Nephron progenitor cell (in vitro differentiated cells): ENCODE measurements around the gene COA3.

Source experiments
- DNase-seq: peaks from one replicate; pipeline ENCODE4 v3.0.0; 2021
- H3K27ac Mint-ChIP-seq: 2 replicates; pipeline ENCODE4 v1.8.0; 2021; ENCODE audit warnings: mild to moderate bottlenecking, moderate library complexity, mixed read lengths
- H3K27me3 Mint-ChIP-seq: 2 replicates; pipeline ENCODE4 v1.8.0; 2021; ENCODE audit warnings: mild to moderate bottlenecking, low read depth, mixed read lengths; ENCODE audit not compliant: poor library complexity
- H3K36me3 Mint-ChIP-seq: 2 replicates; pipeline ENCODE4 v1.8.0; 2021; ENCODE audit warnings: low read depth, mixed read lengths
- H3K4me1 Mint-ChIP-seq: 2 replicates; pipeline ENCODE4 v1.8.0; 2021; ENCODE audit warnings: mixed read lengths
- H3K4me3 Mint-ChIP-seq: 2 replicates; pipeline ENCODE4 v1.8.0; 2021; ENCODE audit warnings: mild to moderate bottlenecking, moderate library complexity, mixed read lengths
- H3K9me3 Mint-ChIP-seq: 2 replicates; pipeline ENCODE4 v1.8.0; 2021; ENCODE audit warnings: mild to moderate bottlenecking, moderate library complexity, mixed read lengths
- TF ChIP-seq, protein P1 (sequence below): fragments of 200-600 bp; sonication (generic); IDR thresholded peaks from 2 replicates; pipeline ENCODE4 v1.5.0; 2021; ENCODE audit warnings: antibody characterized with exemption

COA3 gene

GRCh38 chr17:42754782-42755181 lies 43.7 kb downstream of the COA3 start:
- Mint-ChIP-seq H3K27ac (no peak overlapping the region), H3K9me3 (no peaks in the 10 kb centered on the region), H3K36me3 (no peaks in the 10 kb centered on the region), H3K4me1 (peaks cover 27% of the 10 kb centered on the region), H3K4me3 (no peak overlapping the region), H3K27me3 (peaks cover 66% of the 10 kb centered on the region)
- TF ChIP-seq, protein P1, sequence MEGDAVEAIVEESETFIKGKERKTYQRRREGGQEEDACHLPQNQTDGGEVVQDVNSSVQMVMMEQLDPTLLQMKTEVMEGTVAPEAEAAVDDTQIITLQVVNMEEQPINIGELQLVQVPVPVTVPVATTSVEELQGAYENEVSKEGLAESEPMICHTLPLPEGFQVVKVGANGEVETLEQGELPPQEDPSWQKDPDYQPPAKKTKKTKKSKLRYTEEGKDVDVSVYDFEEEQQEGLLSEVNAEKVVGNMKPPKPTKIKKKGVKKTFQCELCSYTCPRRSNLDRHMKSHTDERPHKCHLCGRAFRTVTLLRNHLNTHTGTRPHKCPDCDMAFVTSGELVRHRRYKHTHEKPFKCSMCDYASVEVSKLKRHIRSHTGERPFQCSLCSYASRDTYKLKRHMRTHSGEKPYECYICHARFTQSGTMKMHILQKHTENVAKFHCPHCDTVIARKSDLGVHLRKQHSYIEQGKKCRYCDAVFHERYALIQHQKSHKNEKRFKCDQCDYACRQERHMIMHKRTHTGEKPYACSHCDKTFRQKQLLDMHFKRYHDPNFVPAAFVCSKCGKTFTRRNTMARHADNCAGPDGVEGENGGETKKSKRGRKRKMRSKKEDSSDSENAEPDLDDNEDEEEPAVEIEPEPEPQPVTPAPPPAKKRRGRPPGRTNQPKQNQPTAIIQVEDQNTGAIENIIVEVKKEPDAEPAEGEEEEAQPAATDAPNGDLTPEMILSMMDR = no peak
- no peak for DNase-seq

GRCh38 chr17:42751628-42752027 lies 46.9 kb downstream of the COA3 start:
- Mint-ChIP-seq H3K4me1 (peaks cover 47% of the 10 kb centered on the region), H3K27ac (no peak overlapping the region), H3K27me3 (peaks cover 42% of the 10 kb centered on the region), H3K36me3 (no peaks in the 10 kb centered on the region), H3K9me3 (no peaks in the 10 kb centered on the region), H3K4me3 (no peak overlapping the region)
- no peak for DNase-seq
- TF ChIP-seq, protein P1 = no peak

DNA sequence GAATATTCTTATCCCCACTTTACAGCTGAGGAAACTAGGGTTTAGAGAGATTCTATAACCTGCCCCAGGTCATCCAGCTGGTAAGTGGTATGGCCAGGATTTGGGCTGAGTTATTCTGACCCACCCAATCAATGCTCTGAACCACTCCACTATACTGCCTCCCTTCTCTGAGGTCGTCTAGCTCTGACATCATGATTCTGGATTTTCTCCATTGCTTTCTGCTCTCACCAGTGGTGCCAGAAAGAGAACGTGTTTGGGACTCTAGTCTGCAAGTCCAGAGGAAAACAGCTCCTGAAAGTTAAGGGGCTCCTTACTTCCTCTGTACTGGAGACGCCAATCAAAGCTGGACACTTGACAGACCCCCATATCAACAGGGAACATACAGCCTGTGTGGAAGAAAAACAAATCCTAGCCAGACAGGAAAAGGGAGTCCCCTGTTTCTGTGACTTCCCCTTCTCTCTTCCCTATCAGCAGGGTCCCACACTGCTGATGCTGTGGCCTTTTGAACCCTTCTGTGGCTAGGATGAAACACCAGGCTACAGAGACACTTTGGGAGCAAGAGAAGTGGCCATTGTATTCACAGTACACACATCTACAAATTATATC lies 47.7 kb downstream of the COA3 start:
- TF ChIP-seq, protein P1 = no peak
- no peaks in the 10 kb centered on the region for H3K9me3 Mint-ChIP-seq
- peak overlapping the region; percentile 74 for H3K27ac Mint-ChIP-seq
- peaks cover 47% of the 10 kb centered on the region for H3K4me1 Mint-ChIP-seq
- H3K4me3 Mint-ChIP-seq = no peak overlapping the region
- no peak for DNase-seq
- H3K36me3 Mint-ChIP-seq = no peaks in the 10 kb centered on the region
- peaks cover 45% of the 10 kb centered on the region for H3K27me3 Mint-ChIP-seq

DNA sequence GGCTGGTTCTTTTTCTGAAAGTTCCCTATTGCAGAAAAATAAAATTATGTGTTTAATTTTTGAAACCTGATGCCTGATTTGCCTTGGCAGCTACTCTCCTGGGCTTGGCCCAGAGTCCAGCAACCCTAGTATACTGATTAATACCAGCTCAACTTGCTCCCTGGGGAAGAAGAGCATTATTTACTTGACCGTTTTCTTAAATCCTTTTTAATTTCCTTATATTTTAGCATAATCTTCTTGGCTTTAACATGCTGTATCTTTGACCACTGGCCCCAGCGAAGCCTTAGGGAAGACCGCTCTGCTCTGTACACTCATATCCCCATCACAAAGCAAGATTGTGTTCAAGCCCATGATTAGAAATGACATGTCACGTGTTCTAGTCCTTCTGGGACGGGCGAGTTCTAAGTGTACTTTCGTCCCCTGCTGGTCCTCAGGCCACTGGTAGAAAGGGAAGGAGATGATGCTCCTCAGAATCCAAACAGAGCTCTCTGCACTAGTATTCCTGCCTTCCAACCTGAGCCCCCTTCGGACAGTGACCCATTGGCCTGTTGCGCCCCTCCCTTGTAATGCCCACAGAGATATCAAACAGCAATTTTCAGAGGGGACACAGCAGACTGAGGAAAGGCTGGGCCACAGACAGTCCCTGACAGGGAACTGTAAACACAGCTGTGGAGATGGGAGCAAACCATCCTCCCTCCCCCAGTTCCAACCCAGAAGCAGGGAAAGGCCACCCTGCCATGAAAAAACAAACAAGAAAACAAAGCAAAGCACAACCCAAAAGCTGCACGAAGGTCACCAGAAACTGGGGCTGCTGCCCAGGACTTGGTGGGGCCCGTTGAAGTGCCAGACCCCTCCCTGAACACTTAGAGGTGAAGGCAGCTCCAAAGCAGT lies 49.4 kb downstream of the COA3 start:
- Mint-ChIP-seq H3K9me3 (peaks cover 9% of the 10 kb centered on the region), H3K4me3 (peak overlapping the region; percentile 23), H3K4me1 (peaks cover 44% of the 10 kb centered on the region), H3K27ac (peak overlapping the region; percentile 86), H3K36me3 (no peaks in the 10 kb centered on the region), H3K27me3 (peaks cover 42% of the 10 kb centered on the region)
- DNase-seq = no peak
- TF ChIP-seq, protein P1 = no peak

DNA sequence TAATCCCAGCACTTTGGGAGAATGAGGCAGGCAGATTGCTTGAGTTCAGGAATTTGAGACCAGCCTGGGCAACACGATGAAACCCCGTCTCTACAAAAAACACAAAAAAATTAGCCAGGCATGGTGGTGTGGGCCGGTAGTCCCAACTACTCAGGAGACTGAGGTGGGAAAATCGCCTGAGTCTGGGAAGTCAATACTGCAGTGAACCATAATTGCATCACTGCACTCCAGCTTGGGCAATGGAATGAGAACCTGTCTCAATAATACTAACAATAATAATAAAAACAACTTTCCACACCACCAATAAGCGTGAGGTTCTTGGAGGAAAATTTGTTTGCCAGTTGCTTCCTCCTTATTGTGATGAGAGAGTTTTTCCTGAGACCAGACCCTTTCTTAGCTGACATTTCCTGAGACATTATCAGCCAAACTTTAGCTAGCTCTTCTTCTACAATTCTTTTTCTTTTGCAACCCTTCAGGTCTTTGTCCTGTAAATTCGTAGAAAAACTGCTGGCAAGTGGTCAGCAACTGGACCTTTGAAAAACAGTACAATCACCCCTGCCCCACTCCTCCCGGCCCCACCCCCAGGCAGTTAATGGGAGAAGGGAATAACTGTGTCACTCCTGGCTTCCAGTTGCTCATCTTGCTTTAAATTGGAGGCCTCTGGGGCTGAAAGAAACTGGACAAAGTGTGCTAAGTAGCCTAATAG lies 50.1 kb downstream of the COA3 start:
- Mint-ChIP-seq H3K27ac (peak overlapping the region; percentile 72), H3K36me3 (no peaks in the 10 kb centered on the region), H3K4me1 (peaks cover 52% of the 10 kb centered on the region), H3K27me3 (peaks cover 38% of the 10 kb centered on the region), H3K9me3 (peaks cover 9% of the 10 kb centered on the region), H3K4me3 (no peak overlapping the region)
- no peak for DNase-seq
- TF ChIP-seq, protein P1 = no peak
